GM21825 (cell line): Measurements from ENCODE around the gene PER3.
A peak's percentile ranks its signal among the peaks of the same experiment; 100 is the strongest.

Source experiments
- ATAC-seq: cut with Tn5 transposase; IDR thresholded peaks from one replicate; pipeline ENCODE4 v1.9.1; 2021; ENCODE audit warnings: mild to moderate bottlenecking, moderate library complexity; ENCODE audit not compliant: unreplicated experiment

Gene PER3

DNA sequence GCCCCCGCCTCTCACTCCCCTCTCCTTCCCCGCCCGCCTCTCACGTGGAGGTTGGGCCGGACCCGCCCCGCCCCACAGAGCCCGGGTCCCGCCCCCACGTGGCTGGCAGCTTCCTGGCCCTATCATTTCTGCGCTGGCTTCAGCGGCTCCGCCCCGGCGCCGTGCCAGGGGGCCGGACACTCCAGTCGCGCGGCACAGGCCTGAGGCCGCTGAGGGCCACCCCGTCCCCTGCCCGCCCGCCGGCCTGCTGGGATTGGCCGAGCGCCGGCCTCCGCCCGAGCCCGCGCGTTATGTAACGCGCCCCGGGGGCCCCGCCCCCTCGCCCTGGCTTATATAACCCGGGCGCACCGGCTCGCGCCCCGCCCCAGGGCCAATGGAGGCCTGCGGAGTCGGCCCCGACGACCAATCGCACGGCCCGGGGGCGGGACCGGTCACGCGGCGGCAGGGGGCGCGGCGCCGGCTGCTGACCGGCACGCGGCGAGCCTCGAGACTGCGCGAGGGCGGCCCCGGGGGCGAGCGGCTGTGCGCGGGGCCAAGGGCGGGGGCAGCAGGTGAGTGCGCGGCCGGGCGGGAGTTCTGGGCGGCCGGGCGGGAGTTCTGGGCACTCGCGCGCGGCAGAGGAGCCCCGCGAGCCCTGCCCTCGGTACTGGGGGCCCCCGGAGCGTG, at the start of gene PER3:
TSS of gene PER3 (plus strand) at position 466 of the 666 bp plus-strand sequence. CDS start 587 bp downstream, outside the sequence.
- peak; percentile 82 for ATAC-seq

DNA sequence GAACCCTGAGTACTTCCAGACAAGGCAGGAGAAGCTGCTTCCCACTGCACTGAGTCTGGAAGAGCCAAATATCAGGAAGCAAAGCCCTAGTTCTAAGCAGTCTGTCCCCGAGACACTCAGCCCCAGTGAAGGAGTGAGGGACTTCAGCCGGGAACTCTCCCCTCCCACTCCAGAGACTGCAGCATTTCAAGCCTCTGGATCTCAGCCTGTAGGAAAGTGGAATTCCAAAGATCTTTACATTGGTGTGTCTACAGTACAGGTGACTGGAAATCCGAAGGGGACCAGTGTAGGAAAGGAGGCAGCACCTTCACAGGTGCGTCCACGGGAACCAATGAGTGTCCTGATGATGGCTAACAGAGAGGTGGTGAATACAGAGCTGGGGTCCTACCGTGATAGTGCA, 46.0 kb upstream of the PER3 start:
- no peak for ATAC-seq

DNA sequence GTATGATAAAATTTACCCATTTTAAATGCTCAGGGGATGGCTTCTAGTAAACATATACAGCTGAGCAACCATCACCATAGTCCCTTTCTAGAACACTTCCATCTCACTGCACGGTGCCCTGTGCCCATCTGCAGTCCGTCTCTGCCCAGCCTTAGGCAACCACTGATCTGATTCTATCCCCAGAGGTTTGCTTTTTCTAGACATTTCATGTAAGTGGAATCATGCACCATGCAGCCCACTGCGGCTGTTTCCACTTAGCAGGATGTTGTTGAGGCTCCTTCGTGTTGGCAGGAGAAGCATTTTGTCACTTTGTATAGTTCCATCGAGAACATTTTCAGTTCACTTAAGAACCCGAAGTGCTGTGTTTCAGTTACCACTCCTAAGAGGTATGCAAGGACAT, 40.7 kb upstream of the PER3 start:
- no peak for ATAC-seq

DNA sequence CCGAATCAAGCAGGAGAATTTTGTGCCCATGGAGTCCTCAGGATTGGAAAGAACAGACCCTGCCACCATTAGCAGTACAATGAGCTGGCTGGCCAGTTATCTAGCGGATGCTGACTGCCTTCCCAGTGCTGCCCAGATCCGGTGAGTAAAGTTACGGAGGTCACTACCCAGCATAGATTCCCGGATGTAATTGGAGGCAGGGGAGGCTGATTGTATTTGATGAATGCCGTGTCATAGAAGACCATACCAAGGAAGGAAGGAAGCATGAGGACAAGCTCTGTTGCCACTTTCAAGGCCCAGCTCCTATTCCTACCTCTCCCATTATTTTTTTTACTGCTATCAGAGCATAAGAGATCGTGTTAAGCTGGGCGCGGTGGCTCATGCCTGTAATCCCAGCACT, 39.2 kb upstream of the PER3 start:
- ATAC-seq = no peak

DNA sequence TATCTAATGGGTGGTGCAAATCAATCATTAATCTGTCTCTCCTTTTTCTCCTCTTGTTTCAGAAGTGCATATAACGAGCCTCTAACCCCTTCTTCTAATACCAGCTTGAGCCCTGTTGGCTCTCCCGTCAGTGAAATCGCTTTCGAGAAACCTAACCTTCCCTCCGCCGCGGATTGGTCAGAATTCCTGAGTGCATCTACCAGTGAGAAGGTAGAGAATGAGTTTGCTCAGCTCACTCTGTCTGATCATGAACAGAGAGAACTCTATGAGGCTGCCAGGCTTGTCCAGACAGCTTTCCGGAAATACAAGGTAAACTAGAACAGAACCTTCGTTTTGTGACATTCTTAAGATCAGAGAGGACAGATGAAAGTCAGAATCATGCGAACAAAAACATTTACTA, 38.3 kb upstream of the PER3 start:
- ATAC-seq = no peak

DNA sequence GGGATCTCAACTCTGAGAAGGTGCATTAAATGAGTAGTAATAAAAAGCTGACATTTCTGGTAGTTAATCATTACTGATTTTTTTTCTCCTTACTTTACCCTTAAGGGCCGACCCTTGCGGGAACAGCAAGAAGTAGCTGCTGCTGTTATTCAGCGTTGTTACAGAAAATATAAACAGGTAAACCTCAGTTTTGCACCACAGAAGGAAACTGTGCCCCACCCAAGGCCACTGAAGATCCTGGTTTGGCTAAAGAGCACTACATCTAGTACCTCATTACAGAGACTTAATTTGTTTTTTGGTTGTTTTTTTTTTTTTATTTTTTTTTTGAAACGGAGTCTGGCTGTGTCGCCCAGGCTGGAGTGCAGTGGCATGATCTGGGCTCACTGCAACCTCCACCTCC, 36.5 kb upstream of the PER3 start:
- no peak for ATAC-seq

DNA sequence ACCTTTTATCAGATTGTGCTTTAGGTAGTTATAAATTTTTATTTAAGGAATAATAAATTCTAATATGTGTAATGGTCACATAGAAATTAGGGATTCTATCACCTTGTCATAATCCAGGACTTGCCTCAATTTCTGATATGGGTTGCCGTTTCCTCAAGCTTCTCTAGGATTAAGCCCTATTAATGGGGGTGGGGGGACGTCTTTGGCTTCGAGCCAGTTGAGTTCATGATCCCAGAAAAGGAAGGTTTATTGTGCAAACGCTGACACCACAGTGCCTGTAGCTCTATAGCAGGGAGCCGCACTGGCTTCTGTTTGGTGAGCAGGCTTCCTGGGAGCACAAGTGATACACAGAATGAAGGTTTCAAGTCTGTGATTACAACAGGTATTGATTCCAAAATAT, 35.0 kb upstream of the PER3 start:
- ATAC-seq = no peak

DNA sequence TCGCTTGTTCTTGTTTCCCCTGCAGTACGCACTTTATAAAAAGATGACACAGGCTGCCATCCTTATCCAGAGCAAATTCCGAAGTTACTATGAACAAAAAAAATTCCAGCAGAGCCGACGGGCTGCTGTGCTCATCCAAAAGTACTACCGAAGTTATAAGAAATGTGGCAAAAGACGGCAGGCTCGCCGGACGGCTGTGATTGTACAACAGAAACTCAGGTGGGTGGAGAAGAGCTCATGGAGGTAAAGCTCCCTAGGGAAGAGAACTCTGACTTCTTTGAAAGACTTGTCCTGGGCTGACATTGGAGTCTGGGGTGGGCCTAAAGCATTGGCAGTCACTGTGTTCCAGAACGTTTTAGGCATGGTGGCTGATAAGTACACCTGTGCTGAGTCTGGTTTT, 32.9 kb upstream of the PER3 start:
- no peak for ATAC-seq

DNA sequence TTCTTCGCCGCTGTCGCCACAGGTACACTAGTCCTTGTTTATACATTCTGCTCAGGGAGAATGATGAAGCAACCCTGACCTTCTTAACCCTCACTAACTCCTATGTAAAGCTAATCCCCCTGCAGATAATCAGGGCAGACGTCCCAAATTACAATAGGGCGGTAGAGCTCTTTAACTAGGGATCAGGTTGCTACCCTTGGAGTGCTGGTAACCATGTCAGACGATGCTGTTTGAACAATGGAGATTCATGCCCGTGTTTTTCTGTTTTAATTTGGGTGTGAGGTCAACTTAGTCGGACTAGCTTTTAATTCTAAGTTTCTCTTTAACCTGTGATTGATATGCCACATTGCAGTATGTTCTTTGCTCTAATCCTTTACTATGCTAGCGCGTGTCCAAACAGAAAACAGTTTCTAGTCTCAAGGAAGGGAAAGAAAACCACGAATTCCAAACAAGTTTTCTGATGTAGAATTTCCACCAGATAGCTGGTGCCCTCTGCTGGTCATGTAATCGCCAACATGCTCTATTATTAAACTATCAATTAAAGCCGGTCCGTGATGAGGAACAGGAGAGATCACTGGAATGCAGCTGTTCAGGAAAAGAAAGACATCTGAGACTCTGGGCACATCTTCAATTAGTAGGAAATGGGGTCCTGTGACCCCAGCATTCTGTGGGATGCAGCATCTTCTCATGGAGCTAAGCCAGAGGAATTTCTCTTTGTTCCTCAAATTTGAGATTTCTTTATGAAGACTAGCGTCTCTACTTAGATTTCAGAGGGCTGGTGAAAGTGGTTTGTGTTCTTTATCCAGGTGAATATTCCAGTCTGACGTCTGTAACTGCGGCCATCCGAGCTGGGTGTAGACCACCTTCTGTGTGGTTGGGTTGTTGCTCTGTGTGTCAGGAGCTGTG, 31.3 kb upstream of the PER3 start:
- ATAC-seq = no peak

DNA sequence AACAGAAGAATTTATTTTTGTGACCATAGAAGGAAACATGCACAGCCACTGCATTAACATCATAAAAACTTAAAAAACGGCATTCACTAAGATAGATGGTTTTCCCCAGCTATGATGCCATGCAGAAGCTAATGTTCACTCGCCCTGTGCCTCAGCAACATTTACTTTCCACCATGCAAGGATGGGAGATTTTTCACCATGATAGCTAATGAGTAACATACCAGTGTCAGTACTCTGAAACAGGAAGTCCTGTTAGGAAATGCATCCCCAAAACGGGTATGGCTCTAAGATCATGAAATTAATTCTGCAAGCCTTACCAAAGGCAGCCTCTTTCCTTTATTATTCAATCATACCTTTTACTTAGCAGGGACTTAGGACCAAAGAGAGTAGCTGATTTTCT, 30.4 kb upstream of the PER3 start:
- ATAC-seq = no peak

DNA sequence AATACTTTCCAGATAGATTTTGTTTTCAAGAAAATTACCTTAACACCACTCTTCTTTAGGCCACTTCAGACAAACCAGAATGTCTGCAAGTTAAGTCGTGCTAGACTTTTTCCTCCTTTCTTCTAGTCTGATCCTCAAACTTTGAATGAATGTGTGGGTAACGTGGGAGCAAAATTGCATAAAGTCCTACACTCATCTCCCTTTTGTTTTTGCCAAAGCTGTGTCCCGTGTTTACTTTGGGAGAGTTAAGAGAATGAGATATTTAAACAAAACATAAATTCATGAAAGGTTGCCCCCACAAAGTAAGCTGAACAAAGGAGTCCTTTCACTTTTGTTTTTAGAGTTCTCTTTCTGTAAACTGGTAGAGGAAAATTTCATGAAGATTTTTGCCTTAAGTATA, 29.9 kb upstream of the PER3 start:
- no peak for ATAC-seq

DNA sequence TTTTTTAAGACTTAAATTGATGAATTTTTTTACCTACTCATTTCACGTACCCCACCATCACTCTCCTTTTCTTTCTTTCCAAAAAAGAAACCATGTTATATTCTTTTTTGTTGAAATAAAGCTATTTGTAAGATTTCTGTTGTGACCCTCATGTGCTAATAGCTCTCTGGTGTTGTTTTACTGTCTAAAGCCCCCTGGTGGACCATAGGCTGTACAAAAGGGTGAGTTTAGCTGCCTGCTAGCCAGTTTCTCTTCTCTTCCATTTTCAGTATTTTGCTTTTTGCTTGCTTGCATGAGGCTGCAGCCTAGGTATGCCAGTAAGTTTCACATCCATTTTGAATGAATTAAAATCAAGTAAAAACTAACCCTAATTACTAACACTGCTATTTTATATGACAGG, 28.6 kb upstream of the PER3 start:
- ATAC-seq = no peak

DNA sequence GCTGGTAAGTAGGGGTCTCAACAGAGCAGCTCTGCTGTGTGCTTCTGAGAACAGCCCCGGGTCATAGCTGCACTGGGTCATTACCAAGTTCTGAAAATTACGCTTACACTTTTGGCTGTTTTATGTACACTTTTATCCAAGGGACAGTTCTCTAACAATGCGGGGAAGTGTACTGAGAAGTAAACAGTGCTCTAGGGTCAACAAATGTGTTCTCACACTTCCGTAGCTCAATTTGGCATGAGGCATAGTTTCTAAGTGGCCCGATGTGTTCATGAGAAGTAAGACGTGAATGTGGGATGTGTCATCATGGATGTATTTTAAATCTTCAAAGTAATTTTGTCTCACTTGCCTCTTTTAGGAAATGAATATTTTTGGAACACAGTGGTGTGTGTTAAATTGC, 23.8 kb upstream of the PER3 start:
- no peak for ATAC-seq

DNA sequence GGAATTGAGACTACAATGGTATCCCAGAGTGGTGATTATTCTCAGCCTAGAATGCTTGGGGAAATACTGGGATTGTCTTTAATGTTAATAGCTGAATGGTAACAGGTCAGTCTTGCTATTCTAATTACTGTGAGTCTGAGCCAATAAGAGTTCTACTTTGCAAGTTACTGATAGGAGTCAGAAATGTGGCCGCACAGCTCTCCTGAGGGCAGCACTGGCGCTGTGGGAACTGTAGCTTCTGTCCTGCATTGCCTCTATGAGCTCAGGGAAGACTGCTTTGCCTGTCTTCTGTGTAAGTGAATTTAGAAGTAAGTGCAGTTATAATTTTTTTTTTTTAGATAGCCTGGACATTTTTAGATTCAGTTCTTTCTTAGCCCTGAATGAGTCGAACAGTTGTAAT, 23.0 kb upstream of the PER3 start:
- ATAC-seq = no peak

DNA sequence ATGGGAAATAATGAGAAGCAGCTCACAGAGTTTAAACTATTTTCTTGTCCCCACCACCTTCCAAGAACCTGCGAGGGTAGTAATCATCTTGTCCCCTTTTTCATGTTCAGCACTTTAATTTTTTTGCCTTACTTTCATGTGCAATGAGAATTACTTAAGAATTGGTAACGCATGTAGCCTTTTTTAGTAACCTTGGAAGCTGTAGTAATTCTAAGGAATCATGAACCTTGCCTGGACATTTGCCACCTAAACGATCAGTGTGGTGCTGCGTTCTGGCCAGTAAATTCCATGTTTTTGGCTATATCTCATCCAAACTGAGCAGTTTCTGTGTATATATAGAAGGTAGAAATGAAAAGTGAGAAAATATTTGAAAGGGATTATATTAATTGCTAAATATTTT, 16.9 kb upstream of the PER3 start:
- ATAC-seq = no peak

DNA sequence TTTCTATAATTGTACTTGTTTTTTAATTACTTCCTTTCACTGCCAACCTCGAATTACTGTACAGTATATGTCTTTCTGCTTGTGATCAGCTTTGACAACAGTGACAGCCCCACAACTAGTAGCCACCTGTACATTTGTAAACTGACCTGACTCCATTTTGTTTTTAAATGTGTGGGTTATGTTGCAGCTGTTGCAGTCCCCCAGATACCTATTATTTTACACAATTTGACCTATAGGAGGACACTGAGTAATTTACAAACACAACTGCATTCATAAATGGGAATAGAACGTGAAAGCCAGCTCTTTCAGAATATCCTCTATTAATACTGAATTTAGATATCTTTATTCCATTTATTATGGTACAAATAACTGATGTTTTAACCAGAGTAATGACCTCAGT, 15.5 kb upstream of the PER3 start:
- ATAC-seq = no peak

DNA sequence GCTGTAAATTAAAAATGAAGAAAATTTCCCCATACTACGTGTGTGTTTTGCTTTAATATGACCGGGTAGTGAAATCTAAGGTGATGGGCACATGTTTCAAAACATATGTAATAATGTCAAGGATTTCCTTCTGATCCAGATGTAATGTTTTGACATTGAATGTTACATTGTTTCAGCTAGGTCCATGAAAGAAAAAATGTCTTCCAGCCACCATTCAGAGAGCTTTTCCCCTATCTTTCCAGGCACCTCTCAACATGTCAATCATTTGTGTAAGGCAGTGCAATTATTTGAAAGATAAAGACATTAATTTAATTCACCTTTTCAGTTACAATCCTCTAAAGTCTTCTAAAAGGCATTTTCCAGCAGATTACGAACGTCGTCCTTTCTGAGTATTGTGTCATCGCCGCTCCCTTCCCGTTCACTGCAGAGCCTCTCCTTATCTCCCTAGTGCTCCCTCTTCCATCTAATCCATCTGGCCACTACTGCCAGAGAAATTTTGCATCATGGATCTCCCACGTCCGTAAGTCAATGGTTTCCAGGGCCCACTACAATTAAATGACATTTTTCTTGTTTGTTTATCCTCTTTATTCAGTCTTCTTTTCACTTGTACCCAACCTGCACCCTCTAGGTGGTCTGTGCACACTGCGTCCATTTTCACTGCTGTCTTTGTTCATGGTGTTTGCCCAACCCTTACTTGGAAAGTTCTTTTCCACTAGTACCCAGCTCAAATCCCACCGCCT, 14.2 kb upstream of the PER3 start:
- ATAC-seq = no peak

DNA sequence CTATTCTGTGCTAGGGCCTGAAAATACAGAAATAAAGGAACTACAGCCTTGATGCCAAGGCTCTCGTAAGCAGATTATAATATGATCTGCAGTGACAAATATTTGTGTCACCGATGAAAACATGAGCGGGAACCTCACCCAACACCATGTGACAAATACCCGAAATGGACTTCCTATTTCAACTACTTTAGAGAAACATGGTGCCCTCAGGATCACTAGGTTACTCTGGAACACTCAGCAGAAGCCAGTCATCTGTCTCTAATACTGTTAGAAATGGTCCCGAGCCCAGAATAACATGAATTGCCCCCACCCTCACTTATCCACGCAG, 13.5 kb upstream of the PER3 start:
- no peak for ATAC-seq

DNA sequence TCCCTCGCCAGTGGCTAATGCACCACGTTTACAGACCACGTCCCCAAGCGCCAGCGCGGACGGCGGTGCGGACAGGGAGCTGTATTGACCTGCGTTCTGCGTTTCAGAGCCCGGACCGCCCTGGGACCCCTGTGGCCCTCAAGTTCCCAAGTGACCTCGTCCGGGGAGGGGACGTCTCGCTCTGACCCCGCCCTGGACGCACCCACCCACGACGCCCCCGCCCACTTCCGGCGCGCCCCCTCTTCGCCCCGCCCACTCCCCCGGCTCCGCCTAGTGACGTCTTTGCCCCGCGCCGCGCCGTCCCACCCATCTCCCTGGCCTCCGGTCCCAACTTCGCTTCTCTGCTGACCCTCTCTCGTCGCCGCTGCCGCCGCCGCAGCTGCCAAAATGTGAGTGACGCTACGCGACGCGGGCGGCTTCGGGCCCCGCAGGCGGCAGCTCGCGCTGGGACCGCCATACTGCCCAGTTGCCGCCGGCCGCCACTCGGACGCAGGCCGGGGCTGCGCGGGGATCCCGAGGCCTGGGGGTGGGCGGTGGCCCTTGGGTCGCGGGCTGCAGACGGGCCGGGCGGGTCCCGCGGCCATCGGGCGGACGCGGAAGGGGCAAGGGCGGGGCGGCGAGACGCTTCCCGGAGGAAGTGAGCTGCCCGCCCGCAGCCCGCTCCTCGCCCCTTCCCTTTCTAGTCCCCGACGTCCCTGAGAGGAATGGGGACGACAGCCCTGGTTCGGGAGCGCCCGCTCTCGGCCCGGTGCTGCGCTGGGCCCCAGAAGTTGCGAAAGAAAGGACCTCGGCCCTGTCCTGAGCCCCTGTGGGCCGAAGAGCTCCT, 12.9 kb upstream of the PER3 start, which contains the start of gene VAMP3:
TSS of gene VAMP3 (plus strand) at position 300 of the 826 bp plus-strand sequence. CDS start at position 388, 88 bp downstream.
- ATAC-seq = peak; percentile 76

DNA sequence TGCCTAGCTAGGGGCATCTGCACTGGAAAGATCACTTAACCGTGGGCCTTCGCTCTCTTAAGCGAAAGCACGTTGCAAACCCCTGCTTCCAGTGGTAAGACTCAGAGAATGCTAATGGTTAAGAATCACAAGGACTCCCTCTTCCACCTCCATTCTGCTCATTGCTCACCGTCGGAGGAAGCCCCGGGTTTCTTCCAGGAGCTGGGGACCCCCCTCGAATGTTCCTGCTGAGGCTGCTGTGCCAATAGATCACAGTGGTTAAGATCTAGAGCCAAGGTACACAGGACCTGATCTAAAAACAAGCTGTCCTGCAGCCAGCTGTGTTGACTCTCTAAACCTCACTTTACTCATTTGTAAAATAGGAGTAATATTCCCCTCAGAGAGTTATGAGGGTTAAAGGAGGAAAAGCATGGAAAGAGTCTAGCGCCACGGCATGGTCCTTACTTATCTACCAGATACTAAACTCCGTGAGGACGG, 12.2 kb upstream of the PER3 start:
- peak; percentile 17 for ATAC-seq

DNA sequence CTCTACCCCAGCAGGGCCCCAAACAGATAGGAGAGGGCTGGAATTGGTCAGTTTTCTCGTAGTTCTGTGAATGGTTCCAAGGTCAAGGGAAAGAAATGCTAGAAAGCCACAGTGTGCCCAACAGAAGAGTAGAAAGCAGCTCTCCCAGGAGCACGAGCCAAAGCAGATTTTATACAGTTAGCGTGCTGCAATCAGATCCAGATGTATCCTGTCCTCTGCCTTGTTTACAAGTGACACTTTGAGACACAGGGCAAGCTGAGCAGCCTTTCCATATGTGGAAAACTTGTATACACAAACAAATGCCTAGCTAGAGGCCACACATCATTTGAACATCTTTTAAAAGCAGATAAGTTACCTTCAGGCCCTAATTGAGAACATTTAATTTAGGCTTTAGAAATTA, 6.5 kb upstream of the PER3 start:
- no peak for ATAC-seq
